ENCODE data around the gene PLCB1. TPM values are rescaled to one million over a fixed set of nuclear protein-coding genes. Genes with fewer than 3 reads are reported as not detected.

The PLCB1 gene
- total RNA-seq, 1 experiment from 2014 or later = 11.3 TPM

DNA sequence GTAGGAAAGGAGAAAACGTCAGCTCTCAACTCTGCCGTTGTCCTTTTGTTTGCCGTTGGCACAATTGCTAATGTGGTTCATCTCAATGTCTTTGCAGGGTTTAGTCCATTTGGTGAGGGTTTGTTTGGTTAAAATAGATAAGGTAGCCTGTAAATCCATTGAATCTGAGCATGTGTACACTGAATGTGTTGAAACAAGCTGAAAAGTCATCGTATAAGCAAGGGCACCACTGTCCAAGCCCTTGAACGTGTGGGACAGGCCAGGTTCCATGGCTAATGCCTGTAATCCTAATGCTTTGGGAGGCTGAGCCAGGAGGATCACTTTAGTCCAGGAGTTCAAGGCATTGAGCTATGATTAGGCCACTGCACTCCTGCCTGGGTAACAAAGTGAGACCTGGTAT is 712.1 kb downstream of the PLCB1 start:
- ChIA-PET POLR2A (no interaction called here), CTCF (no interaction called here)
- H3K4me1 Mint-ChIP-seq = peaks cover 4% of the 10 kb centered on the region; the same call in 1 of the 2 replicates
- H3K4me3 Mint-ChIP-seq = no peak overlapping the region
- H3K9me3 Mint-ChIP-seq = peaks cover 9% of the 10 kb centered on the region
- H3K27ac Mint-ChIP-seq = no peak overlapping the region
- H3K27me3 Mint-ChIP-seq (ENCODE audit: low read depth) = no peaks in the 10 kb centered on the region
- ATAC-seq (no peak), DNase-seq (ENCODE audit: low spot score) (no peak)
- TF ChIP-seq ESRRA (CRISPR knock-in tag; IDR thresholded peaks at IDR 0.05; ENCODE audit: borderline replicate concordance) = no peak
- TF ChIP-seq IRF2 (CRISPR knock-in tag; IDR thresholded peaks at IDR 0.05; ENCODE audit: borderline replicate concordance, low read depth) = no peak
- no peak for TF ChIP-seq GRHL2 (CRISPR knock-in tag; IDR thresholded peaks at IDR 0.05; ENCODE audit: insufficient replicate concordance, severe bottlenecking)
- TF ChIP-seq, protein P1, sequence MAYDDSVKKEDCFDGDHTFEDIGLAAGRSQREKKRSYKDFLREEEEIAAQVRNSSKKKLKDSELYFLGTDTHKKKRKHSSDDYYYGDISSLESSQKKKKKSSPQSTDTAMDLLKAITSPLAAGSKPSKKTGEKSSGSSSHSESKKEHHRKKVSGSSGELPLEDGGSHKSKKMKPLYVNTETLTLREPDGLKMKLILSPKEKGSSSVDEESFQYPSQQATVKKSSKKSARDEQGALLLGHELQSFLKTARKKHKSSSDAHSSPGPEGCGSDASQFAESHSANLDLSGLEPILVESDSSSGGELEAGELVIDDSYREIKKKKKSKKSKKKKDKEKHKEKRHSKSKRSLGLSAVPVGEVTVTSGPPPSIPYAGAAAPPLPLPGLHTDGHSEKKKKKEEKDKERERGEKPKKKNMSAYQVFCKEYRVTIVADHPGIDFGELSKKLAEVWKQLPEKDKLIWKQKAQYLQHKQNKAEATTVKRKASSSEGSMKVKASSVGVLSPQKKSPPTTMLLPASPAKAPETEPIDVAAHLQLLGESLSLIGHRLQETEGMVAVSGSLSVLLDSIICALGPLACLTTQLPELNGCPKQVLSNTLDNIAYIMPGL (CRISPR knock-in tag; IDR thresholded peaks at IDR 0.05) = no peak
- TF ChIP-seq, protein P2, sequence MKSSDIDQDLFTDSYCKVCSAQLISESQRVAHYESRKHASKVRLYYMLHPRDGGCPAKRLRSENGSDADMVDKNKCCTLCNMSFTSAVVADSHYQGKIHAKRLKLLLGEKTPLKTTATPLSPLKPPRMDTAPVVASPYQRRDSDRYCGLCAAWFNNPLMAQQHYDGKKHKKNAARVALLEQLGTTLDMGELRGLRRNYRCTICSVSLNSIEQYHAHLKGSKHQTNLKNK (CRISPR knock-in tag; IDR thresholded peaks at IDR 0.05) = no peak
- TF ChIP-seq, protein P3, sequence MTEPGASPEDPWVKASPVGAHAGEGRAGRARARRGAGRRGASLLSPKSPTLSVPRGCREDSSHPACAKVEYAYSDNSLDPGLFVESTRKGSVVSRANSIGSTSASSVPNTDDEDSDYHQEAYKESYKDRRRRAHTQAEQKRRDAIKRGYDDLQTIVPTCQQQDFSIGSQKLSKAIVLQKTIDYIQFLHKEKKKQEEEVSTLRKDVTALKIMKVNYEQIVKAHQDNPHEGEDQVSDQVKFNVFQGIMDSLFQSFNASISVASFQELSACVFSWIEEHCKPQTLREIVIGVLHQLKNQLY (CRISPR knock-in tag; IDR thresholded peaks at IDR 0.05) = no peak
- TF ChIP-seq, protein P4, sequence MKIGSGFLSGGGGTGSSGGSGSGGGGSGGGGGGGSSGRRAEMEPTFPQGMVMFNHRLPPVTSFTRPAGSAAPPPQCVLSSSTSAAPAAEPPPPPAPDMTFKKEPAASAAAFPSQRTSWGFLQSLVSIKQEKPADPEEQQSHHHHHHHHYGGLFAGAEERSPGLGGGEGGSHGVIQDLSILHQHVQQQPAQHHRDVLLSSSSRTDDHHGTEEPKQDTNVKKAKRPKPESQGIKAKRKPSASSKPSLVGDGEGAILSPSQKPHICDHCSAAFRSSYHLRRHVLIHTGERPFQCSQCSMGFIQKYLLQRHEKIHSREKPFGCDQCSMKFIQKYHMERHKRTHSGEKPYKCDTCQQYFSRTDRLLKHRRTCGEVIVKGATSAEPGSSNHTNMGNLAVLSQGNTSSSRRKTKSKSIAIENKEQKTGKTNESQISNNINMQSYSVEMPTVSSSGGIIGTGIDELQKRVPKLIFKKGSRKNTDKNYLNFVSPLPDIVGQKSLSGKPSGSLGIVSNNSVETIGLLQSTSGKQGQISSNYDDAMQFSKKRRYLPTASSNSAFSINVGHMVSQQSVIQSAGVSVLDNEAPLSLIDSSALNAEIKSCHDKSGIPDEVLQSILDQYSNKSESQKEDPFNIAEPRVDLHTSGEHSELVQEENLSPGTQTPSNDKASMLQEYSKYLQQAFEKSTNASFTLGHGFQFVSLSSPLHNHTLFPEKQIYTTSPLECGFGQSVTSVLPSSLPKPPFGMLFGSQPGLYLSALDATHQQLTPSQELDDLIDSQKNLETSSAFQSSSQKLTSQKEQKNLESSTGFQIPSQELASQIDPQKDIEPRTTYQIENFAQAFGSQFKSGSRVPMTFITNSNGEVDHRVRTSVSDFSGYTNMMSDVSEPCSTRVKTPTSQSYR (CRISPR knock-in tag; IDR thresholded peaks at IDR 0.05) = no peak
- TF ChIP-seq NFYB (CRISPR knock-in tag; conservative IDR thresholded peaks at IDR 0.05; ENCODE audit: low read depth) = no peak
- no peak for TF ChIP-seq CBFB (CRISPR knock-in tag; IDR thresholded peaks at IDR 0.05; ENCODE audit: low read depth)
- TF ChIP-seq ZNF317 (CRISPR knock-in tag; IDR thresholded peaks at IDR 0.05; ENCODE audit: borderline replicate concordance, low read depth) = no peak
- TF ChIP-seq, protein P5, sequence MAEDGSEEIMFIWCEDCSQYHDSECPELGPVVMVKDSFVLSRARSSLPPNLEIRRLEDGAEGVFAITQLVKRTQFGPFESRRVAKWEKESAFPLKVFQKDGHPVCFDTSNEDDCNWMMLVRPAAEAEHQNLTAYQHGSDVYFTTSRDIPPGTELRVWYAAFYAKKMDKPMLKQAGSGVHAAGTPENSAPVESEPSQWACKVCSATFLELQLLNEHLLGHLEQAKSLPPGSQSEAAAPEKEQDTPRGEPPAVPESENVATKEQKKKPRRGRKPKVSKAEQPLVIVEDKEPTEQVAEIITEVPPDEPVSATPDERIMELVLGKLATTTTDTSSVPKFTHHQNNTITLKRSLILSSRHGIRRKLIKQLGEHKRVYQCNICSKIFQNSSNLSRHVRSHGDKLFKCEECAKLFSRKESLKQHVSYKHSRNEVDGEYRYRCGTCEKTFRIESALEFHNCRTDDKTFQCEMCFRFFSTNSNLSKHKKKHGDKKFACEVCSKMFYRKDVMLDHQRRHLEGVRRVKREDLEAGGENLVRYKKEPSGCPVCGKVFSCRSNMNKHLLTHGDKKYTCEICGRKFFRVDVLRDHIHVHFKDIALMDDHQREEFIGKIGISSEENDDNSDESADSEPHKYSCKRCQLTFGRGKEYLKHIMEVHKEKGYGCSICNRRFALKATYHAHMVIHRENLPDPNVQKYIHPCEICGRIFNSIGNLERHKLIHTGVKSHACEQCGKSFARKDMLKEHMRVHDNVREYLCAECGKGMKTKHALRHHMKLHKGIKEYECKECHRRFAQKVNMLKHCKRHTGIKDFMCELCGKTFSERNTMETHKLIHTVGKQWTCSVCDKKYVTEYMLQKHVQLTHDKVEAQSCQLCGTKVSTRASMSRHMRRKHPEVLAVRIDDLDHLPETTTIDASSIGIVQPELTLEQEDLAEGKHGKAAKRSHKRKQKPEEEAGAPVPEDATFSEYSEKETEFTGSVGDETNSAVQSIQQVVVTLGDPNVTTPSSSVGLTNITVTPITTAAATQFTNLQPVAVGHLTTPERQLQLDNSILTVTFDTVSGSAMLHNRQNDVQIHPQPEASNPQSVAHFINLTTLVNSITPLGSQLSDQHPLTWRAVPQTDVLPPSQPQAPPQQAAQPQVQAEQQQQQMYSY (CRISPR knock-in tag; IDR thresholded peaks at IDR 0.05) = no peak
- TF ChIP-seq, protein P6, sequence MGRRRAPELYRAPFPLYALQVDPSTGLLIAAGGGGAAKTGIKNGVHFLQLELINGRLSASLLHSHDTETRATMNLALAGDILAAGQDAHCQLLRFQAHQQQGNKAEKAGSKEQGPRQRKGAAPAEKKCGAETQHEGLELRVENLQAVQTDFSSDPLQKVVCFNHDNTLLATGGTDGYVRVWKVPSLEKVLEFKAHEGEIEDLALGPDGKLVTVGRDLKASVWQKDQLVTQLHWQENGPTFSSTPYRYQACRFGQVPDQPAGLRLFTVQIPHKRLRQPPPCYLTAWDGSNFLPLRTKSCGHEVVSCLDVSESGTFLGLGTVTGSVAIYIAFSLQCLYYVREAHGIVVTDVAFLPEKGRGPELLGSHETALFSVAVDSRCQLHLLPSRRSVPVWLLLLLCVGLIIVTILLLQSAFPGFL (CRISPR knock-in tag; IDR thresholded peaks at IDR 0.05; ENCODE audit: borderline replicate concordance) = no peak
- peaks cover 4% of the 10 kb centered on the region for H3K36me3 Mint-ChIP-seq

DNA sequence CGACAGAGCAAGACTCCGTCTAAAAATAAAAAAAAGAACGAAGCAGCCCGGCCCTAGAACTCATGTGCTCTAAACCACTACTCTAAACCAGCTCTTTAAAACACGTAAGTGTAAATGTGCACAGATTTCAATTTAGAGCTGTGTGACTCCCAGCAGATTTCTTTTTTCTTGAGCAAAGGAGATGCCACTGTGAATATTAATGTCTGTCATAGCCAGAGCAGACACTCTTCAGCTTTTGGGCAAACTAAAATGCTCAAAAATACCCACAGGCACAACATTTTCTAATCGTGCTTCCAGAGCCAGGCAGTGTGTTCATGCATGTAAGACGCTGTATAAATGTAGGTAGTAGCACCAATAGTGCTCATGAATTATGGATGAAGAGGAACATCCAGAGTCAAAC is 717.9 kb downstream of the PLCB1 start:
- H3K9me3 Mint-ChIP-seq = no peaks in the 10 kb centered on the region
- CTCF ChIA-PET = interaction anchor here (1.9 kb wide), 1 partner anchor 543 kb away, joined by 4 read pairs; no protein-coding TSS in a partner anchor
- ATAC-seq = no peak
- TF ChIP-seq CBFB (CRISPR knock-in tag; IDR thresholded peaks at IDR 0.05; ENCODE audit: low read depth) (no peak), TCF7 (CRISPR knock-in tag; IDR thresholded peaks at IDR 0.05; ENCODE audit: low read depth) (no peak), ZNF671 (CRISPR knock-in tag; IDR thresholded peaks at IDR 0.05) (no peak), SP1 (CRISPR knock-in tag; conservative IDR thresholded peaks at IDR 0.05) (no peak), ZNF423 (CRISPR knock-in tag; IDR thresholded peaks at IDR 0.05) (no peak), FOXP1 (CRISPR knock-in tag; IDR thresholded peaks at IDR 0.05; ENCODE audit: borderline replicate concordance) (no peak)
- TF ChIP-seq, protein P7, sequence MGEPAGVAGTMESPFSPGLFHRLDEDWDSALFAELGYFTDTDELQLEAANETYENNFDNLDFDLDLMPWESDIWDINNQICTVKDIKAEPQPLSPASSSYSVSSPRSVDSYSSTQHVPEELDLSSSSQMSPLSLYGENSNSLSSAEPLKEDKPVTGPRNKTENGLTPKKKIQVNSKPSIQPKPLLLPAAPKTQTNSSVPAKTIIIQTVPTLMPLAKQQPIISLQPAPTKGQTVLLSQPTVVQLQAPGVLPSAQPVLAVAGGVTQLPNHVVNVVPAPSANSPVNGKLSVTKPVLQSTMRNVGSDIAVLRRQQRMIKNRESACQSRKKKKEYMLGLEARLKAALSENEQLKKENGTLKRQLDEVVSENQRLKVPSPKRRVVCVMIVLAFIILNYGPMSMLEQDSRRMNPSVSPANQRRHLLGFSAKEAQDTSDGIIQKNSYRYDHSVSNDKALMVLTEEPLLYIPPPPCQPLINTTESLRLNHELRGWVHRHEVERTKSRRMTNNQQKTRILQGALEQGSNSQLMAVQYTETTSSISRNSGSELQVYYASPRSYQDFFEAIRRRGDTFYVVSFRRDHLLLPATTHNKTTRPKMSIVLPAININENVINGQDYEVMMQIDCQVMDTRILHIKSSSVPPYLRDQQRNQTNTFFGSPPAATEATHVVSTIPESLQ (CRISPR knock-in tag; IDR thresholded peaks at IDR 0.05) = no peak
- TF ChIP-seq, protein P8, sequence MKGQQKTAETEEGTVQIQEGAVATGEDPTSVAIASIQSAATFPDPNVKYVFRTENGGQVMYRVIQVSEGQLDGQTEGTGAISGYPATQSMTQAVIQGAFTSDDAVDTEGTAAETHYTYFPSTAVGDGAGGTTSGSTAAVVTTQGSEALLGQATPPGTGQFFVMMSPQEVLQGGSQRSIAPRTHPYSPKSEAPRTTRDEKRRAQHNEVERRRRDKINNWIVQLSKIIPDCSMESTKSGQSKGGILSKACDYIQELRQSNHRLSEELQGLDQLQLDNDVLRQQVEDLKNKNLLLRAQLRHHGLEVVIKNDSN (CRISPR knock-in tag; IDR thresholded peaks at IDR 0.05) = no peak
- TF ChIP-seq, protein P9, sequence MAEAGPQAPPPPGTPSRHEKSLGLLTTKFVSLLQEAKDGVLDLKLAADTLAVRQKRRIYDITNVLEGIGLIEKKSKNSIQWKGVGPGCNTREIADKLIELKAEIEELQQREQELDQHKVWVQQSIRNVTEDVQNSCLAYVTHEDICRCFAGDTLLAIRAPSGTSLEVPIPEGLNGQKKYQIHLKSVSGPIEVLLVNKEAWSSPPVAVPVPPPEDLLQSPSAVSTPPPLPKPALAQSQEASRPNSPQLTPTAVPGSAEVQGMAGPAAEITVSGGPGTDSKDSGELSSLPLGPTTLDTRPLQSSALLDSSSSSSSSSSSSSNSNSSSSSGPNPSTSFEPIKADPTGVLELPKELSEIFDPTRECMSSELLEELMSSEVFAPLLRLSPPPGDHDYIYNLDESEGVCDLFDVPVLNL (CRISPR knock-in tag; IDR thresholded peaks at IDR 0.05; ENCODE audit: borderline replicate concordance, low read depth) = no peak

More for the DNA sequence above, 717.9 kb downstream of the PLCB1 start:
- Mint-ChIP-seq H3K4me1 (peaks cover 4% of the 10 kb centered on the region; the same call in 1 of the 2 replicates), H3K27ac (no peak overlapping the region), H3K36me3 (no peaks in the 10 kb centered on the region), H3K27me3 (ENCODE audit: low read depth) (no peaks in the 10 kb centered on the region), H3K4me3 (no peak overlapping the region)
- POLR2A ChIA-PET = no interaction called here
- DNase-seq (ENCODE audit: low spot score) = no peak

Data from WTC11 (cell line).